B cell (primary cell): Measurements from ENCODE around the gene DPH2. TPM values are rescaled to one million over a fixed set of nuclear protein-coding genes. Genes with fewer than 3 reads are reported as not detected.

Experiments
- ATAC-seq: fragments of 200-7000 bp; cut with Tn5 transposase; one replicate; pipeline ENCODE4 v1.10.0; 2021; ENCODE audit warnings: low read depth, mild to moderate bottlenecking, moderate number of reproducible peaks, moderate library complexity
- CTCF ChIA-PET: fragments of 350-600 bp; sonication (Branson Sonifier 250); formaldehyde crosslinking; loops from one replicate; lab custom pipeline; 2021; ENCODE audit warnings: antibody characterized with exemption, inconsistent platforms; lab: Charles Lee
- POLR2A ChIA-PET: fragments of 350-600 bp; sonication (Branson Sonifier 250); formaldehyde crosslinking; loops from one replicate; lab custom pipeline; 2021; ENCODE audit warnings: antibody characterized with exemption; lab: Charles Lee
- DNase-seq: peaks from one replicate; pipeline ENCODE4 v3.0.0; 2013
- H2AFZ ChIP-seq: 2 replicates; pipeline ENCODE4 v1.6.1; 2012; ENCODE audit warnings: mild to moderate bottlenecking, low read depth, low read length; ENCODE audit not compliant: insufficient read depth, poor library complexity, severe bottlenecking
- H3K27ac ChIP-seq, 2 donors: 1 replicate in 1 of 2; 2 replicates in 1 of 2; pipeline ENCODE4 v1.5.1; 2012 to 2013; ENCODE audit warnings: low read length in 2 of 2, mild to moderate bottlenecking in 2 of 2, moderate library complexity in 1 of 2
- H3K27me3 ChIP-seq, 4 experiments: fragments of 200-600 bp in 1 of 4; sonication (generic) in 1 of 4; replicated peaks in 1 of 4; 1 replicate in 2 of 4; 2 replicates in 2 of 4; pipeline versions ENCODE4 v1.6.1 to v1.7.0; 2013 to 2016; ENCODE audit warnings: low read length in 3 of 4, mild to moderate bottlenecking in 2 of 4, mixed read lengths in 1 of 4, moderate library complexity in 1 of 4; ENCODE audit not compliant: insufficient read depth in 4 of 4, control insufficient read depth in 3 of 4; ENCODE audit errors: control extremely low read depth in 1 of 4
- H3K36me3 ChIP-seq, 2 experiments: replicated peaks in 1 of 2; 1 replicate in 1 of 2; 2 replicates in 1 of 2; pipeline versions ENCODE4 v1.6.1 to v1.7.1; 2013; ENCODE audit warnings: low read length in 1 of 2; ENCODE audit not compliant: insufficient read depth in 2 of 2, control insufficient read depth in 1 of 2; ENCODE audit errors: control extremely low read depth in 1 of 2, extremely low read depth in 1 of 2
- H3K4me1 ChIP-seq, 2 donors: fragments of 200-600 bp in 1 of 2; sonication (generic) in 1 of 2; 1 replicate in 1 of 2; 2 replicates in 1 of 2; pipeline versions ENCODE4 v1.5.1 to v1.6.1; 2013 to 2017; ENCODE audit warnings: low read length in 2 of 2; ENCODE audit not compliant: control insufficient read depth in 2 of 2, insufficient read depth in 2 of 2
- H3K4me2 ChIP-seq: replicated peaks from 2 replicates; pipeline ENCODE3; 2012; ENCODE audit warnings: mild to moderate bottlenecking, low read depth, low read length; ENCODE audit not compliant: poor library complexity, severe bottlenecking
- H3K4me3 ChIP-seq, 5 experiments: fragments of 200-600 bp in 1 of 5; sonication (generic) in 1 of 5; 1 replicate in 3 of 5; 2 replicates in 2 of 5; pipeline versions ENCODE4 v1.5.1 to v1.7.0; 2011 to 2016; ENCODE audit warnings: low read length in 4 of 5, mild to moderate bottlenecking in 4 of 5, low read depth in 2 of 5, control low read depth in 1 of 5, moderate library complexity in 1 of 5; ENCODE audit not compliant: insufficient read depth in 1 of 5; ENCODE audit errors: control extremely low read depth in 1 of 5, extremely low read depth in 1 of 5
- H3K79me2 ChIP-seq: fragments of 200-600 bp; sonication (generic); one replicate; pipeline ENCODE4 v1.6.0; 2016; ENCODE audit warnings: low read length; ENCODE audit not compliant: control insufficient read depth, insufficient read depth
- H3K9ac ChIP-seq: fragments of 200-600 bp; sonication (generic); 2 replicates; pipeline ENCODE4 v1.6.1; 2017; ENCODE audit warnings: mild to moderate bottlenecking, low read length, moderate library complexity
- H3K9me3 ChIP-seq, 3 donors: one replicate each; pipeline versions ENCODE4 v1.6.1 to v1.7.1; 2013; ENCODE audit warnings: low read length in 2 of 3; ENCODE audit not compliant: control insufficient read depth in 2 of 3, insufficient read depth in 1 of 3; ENCODE audit errors: control extremely low read depth in 1 of 3
- H4K20me1 ChIP-seq: 2 replicates; pipeline ENCODE4 v1.6.0; 2012; ENCODE audit warnings: mild to moderate bottlenecking, low read length; ENCODE audit not compliant: insufficient read depth, control insufficient read depth, poor library complexity, severe bottlenecking
- H3K27ac Mint-ChIP-seq: one replicate; pipeline ENCODE4 v1.8.0; 2021; ENCODE audit warnings: mixed read lengths
- H3K27me3 Mint-ChIP-seq: one replicate; pipeline ENCODE4 v1.8.0; 2021; ENCODE audit warnings: mixed read lengths
- H3K4me1 Mint-ChIP-seq: one replicate; pipeline ENCODE4 v1.8.0; 2021; ENCODE audit warnings: mixed read lengths
- H3K4me3 Mint-ChIP-seq: one replicate; pipeline ENCODE4 v1.8.0; 2021; ENCODE audit warnings: mixed read lengths
- H3K9me3 Mint-ChIP-seq: one replicate; pipeline ENCODE4 v1.8.0; 2022; ENCODE audit warnings: mixed read lengths; ENCODE audit not compliant: insufficient read depth
- EZH2 ChIP-seq: IDR thresholded peaks from 2 replicates; pipeline ENCODE4 v1.6.1; 2012; ENCODE audit warnings: borderline replicate concordance, low read depth, mild to moderate bottlenecking, moderate library complexity, low read length; ENCODE audit not compliant: insufficient read depth, poor library complexity, severe bottlenecking
- WGBS: methylation state at CpG from one replicate; pipeline ENCODE4 v1.1.5; 2013; ENCODE audit warnings: missing lambda C conversion rate; ENCODE audit not compliant: insufficient coverage; 5-methylcytosine and 5-hydroxymethylcytosine counted together
- intact Hi-C: fragments of 100-400 bp; cut with micrococcal nuclease; formaldehyde crosslinking; loops from one replicate; pipeline ENCODE4 v1.10.0; 2022
- polyA plus RNA-seq: library from polyadenylated mRNA; depleted of rRNA; stranded (reverse); fragments of >200 nt; gene quantifications from 2 replicates; pipeline ENCODE4 v1.2.3, GENCODE V29; 2012
- total RNA-seq, 2 donors: library from RNA; stranded (reverse); fragments of 120-200 nt in 1 of 2; gene quantifications; 1 replicate in 1 of 2; 2 replicates in 1 of 2; pipeline versions ENCODE4 v1.2.3 to v1.2.4, GENCODE V29; 2013 to 2022
- TF ChIP-seq, protein P1 (sequence below): fragments of 200-600 bp; IDR thresholded peaks from one replicate; pipeline ENCODE4 v1.8.0; 2022; ENCODE audit warnings: antibody characterized with exemption, mild to moderate bottlenecking

The DPH2 gene
- total and polyA plus RNA-seq, 2 donors (not counting 1 experiment from before 2014, with no cell fraction given): 30.5 to 71.9 TPM

DNA sequence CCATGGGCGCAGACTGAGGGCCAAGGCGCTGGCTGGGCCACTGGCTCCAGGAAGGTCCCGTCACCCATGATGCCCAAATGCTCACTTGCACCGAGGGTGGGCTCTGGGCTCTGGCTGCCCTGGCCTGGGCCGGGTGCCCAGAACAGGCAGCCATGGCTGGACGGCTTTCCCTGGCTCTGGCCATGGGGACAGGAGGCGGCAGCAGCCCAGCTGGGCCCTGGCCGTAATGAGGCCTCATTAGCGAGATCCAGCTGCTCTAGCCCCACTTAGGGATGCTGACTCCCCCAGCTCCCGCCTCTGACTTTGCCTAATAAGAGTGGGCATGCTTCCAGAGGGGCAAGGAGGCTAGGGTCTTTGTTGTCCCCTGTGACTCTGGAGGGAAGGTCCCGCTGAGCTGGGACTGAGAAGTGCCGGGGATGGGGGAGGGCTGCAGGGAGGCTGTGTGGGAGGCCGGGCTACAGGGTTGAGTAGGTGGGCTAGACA lies 49.7 kb downstream of the DPH2 start:
- peaks cover 2% of the 10 kb centered on the region for H3K4me1 Mint-ChIP-seq
- CTCF ChIA-PET: interaction anchor here (1.8 kb wide), 1 partner anchor 14 kb away, joined by 7 read pairs; no protein-coding TSS in a partner anchor
- H3K4me3 Mint-ChIP-seq: no peak overlapping the region
- H2AFZ ChIP-seq: no peak overlapping the region
- no peak overlapping the region for H3K4me3 ChIP-seq
- H3K79me2 ChIP-seq: no peaks in the 10 kb centered on the region
- no peaks in the 10 kb centered on the region for H3K9me3 ChIP-seq
- no peaks in the 10 kb centered on the region for H3K36me3 ChIP-seq
- peaks cover 4% of the 10 kb centered on the region for H3K27me3 Mint-ChIP-seq
- intact Hi-C loops: no loop called here
- no peaks in the 10 kb centered on the region for H4K20me1 ChIP-seq
- DNase-seq: no peak
- H3K9me3 Mint-ChIP-seq: no peaks in the 10 kb centered on the region
- no peaks in the 10 kb centered on the region for H3K27me3 ChIP-seq
- POLR2A ChIA-PET: no interaction called here
- WGBS: 96% methylated on average over 12 of the region's 13 CpGs
- no peak for ATAC-seq
- peaks cover 0 to under 1% of the 10 kb centered on the region in 2 donors for H3K4me1 ChIP-seq
- H3K27ac ChIP-seq: no peak overlapping the region
- H3K27ac Mint-ChIP-seq: no peak overlapping the region
- TF ChIP-seq, protein P1, sequence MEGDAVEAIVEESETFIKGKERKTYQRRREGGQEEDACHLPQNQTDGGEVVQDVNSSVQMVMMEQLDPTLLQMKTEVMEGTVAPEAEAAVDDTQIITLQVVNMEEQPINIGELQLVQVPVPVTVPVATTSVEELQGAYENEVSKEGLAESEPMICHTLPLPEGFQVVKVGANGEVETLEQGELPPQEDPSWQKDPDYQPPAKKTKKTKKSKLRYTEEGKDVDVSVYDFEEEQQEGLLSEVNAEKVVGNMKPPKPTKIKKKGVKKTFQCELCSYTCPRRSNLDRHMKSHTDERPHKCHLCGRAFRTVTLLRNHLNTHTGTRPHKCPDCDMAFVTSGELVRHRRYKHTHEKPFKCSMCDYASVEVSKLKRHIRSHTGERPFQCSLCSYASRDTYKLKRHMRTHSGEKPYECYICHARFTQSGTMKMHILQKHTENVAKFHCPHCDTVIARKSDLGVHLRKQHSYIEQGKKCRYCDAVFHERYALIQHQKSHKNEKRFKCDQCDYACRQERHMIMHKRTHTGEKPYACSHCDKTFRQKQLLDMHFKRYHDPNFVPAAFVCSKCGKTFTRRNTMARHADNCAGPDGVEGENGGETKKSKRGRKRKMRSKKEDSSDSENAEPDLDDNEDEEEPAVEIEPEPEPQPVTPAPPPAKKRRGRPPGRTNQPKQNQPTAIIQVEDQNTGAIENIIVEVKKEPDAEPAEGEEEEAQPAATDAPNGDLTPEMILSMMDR: no peak
- no peak for TF ChIP-seq EZH2
- no peak overlapping the region for H3K9ac ChIP-seq
- no peak overlapping the region for H3K4me2 ChIP-seq

DNA sequence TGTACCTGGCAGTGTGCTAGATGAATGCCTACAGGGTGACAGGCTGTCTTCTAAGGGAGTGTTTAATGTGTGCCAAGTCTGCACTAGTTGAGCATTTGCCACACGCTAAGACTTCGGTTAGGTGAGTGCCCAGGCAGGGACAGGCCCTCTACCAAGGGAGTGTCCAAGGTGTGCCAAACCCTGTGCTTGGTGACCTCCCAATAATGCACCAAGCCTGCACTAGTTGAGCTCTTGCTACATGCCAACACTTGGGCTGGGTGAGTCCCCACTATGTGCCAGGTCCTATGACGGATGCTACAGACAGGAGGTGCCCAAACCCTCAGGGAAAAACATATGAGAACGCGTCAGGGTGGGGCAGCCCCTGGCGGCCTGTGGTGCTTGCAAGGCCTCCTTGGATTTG lies 50.7 kb downstream of the DPH2 start:
- Histone ChIP-seq H3K27me3 (no peaks in the 10 kb centered on the region), H3K36me3 (no peaks in the 10 kb centered on the region), H3K79me2 (no peaks in the 10 kb centered on the region), H3K4me3 (no peak overlapping the region), H3K27ac (no peak overlapping the region), H3K9me3 (no peaks in the 10 kb centered on the region), H3K4me1 (peaks cover 0 to 9% of the 10 kb centered on the region in 2 donors), H4K20me1 (no peaks in the 10 kb centered on the region), H3K4me2 (no peak overlapping the region), H2AFZ (no peak overlapping the region), H3K9ac (no peak overlapping the region)
- intact Hi-C loops: no loop called here
- peaks cover 9% of the 10 kb centered on the region for H3K4me1 Mint-ChIP-seq
- POLR2A ChIA-PET: no interaction called here
- CTCF ChIA-PET: interaction anchor here (0.6 to 0.9 kb wide), 3 partner anchors 11 to 88 kb away, joined by 3 read pairs; partner anchors contain the start of gene SLC6A9
- no peak for ATAC-seq
- H3K27me3 Mint-ChIP-seq: no peaks in the 10 kb centered on the region
- TF ChIP-seq EZH2: no peak
- TF ChIP-seq, protein P1: no peak
- no peak overlapping the region for H3K27ac Mint-ChIP-seq
- 94% methylated on average over 6 of the region's 6 CpGs for WGBS
- DNase-seq: no peak
- H3K9me3 Mint-ChIP-seq: no peaks in the 10 kb centered on the region
- no peak overlapping the region for H3K4me3 Mint-ChIP-seq
